ENCODE measurements around the gene SRPRB.

Gene SRPRB

DNA sequence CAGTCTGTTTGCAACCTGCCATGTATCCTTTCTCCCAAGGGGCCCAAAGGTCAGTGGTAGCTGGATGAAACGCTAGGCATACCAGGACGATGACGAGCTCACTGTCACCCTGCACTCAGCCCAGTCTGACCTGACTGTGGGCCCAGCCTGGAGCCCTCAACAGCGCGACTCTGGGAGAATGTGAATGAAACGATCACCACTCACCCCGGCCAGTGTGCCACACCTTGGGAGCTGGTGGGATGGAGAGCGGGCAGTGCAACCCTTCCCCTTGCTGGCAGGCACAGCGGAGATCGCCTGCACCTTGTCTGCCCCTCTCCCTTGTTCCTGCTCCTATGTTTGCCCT lies 27.2 kb downstream of the SRPRB start:
- H3K9ac ChIP-seq: no peak overlapping the region
- no peaks in the 10 kb centered on the region for H3K4me1 ChIP-seq
- H3K4me2 ChIP-seq (ENCODE audit: low read length): no peak overlapping the region
- no peak overlapping the region for H2AFZ ChIP-seq
- no peaks in the 10 kb centered on the region for H3K79me2 ChIP-seq
- no peak overlapping the region for H3K27ac ChIP-seq
- no peaks in the 10 kb centered on the region for H3K27me3 ChIP-seq (ENCODE audit: control insufficient read depth, insufficient read depth, low read length)
- no peaks in the 10 kb centered on the region for H3K9me3 ChIP-seq (ENCODE audit: control insufficient read depth, low read length)
- H3K36me3 ChIP-seq (ENCODE audit: control insufficient read depth, insufficient read depth, low read length): no peaks in the 10 kb centered on the region
- H3K4me3 ChIP-seq (ENCODE audit: low read depth, low read length): no peak overlapping the region
- TF ChIP-seq, protein P1, sequence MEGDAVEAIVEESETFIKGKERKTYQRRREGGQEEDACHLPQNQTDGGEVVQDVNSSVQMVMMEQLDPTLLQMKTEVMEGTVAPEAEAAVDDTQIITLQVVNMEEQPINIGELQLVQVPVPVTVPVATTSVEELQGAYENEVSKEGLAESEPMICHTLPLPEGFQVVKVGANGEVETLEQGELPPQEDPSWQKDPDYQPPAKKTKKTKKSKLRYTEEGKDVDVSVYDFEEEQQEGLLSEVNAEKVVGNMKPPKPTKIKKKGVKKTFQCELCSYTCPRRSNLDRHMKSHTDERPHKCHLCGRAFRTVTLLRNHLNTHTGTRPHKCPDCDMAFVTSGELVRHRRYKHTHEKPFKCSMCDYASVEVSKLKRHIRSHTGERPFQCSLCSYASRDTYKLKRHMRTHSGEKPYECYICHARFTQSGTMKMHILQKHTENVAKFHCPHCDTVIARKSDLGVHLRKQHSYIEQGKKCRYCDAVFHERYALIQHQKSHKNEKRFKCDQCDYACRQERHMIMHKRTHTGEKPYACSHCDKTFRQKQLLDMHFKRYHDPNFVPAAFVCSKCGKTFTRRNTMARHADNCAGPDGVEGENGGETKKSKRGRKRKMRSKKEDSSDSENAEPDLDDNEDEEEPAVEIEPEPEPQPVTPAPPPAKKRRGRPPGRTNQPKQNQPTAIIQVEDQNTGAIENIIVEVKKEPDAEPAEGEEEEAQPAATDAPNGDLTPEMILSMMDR (IDR thresholded peaks at IDR 0.05): no peak

DNA sequence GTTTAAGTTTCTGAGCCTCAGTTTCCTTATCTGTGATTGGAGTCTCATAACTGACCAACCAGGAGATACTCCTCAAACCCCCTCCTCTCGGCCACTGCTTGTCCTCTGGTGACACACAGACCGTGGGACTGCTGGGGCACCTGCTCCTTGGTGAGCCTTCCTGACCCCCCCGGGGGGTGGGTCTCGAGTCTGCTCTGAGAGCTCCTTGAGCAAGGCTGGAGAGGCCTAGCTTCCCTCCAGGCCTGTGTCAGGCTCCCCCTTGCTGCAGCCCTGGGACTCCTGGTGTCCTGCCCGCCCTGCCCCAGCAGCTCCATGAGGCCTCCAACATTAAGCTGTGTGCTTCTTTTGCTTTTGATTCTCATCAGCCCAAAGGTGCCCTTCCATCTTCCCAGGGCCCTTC lies 27.7 kb downstream of the SRPRB start:
- no peaks in the 10 kb centered on the region for H3K27me3 ChIP-seq (ENCODE audit: control insufficient read depth, insufficient read depth, low read length)
- H3K9ac ChIP-seq: no peak overlapping the region
- no peaks in the 10 kb centered on the region for H3K36me3 ChIP-seq (ENCODE audit: control insufficient read depth, insufficient read depth, low read length)

DNA sequence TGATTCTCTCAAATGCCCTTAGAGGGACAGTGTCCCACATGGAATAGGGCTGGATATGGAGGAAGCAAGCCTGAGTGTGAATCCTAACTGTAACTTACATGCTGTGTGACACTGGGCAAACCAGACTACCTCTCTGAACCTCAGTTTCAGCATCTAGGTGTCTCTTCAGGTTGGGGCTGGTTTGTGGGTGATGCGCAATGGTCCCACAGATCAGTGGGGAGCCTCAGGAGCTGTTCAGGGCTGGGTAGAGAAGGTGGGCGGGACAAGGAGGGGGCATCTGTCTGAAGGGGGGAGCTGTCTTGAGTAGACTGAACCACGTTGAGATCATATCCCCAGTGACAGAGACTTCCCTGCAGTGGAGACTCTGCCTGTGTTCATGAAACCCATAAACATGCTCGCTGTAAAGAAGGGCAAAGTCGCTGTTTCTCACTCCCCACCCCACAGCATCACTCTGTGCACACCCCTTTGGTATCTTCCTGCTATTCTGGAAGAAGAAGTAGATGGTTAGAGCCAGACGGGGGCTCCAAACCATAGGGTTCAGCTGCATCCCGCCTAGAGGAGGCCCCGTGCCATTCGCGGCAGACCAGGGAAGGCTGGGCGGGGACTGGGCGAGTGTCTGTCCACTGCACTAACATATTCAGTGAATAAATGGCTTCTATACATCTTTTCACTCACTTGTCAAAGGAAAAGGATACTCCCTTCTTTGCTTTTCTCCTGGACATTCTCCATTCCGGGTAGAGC lies 28.4 kb downstream of the SRPRB start:
- H3K79me2 ChIP-seq: no peaks in the 10 kb centered on the region
- no peaks in the 10 kb centered on the region for H3K27me3 ChIP-seq (ENCODE audit: control insufficient read depth, insufficient read depth, low read length)
- no peaks in the 10 kb centered on the region for H3K4me1 ChIP-seq
- H3K4me3 ChIP-seq (ENCODE audit: low read depth, low read length): no peak overlapping the region
- no peaks in the 10 kb centered on the region for H3K36me3 ChIP-seq (ENCODE audit: control insufficient read depth, insufficient read depth, low read length)
- no peak overlapping the region for H3K27ac ChIP-seq
- H3K4me2 ChIP-seq (ENCODE audit: low read length): no peak overlapping the region
- H3K9ac ChIP-seq: no peak overlapping the region
- H2AFZ ChIP-seq: no peak overlapping the region
- TF ChIP-seq, protein P1 (IDR thresholded peaks at IDR 0.05): no peak
- no peaks in the 10 kb centered on the region for H3K9me3 ChIP-seq (ENCODE audit: control insufficient read depth, low read length)

More for the DNA sequence above, 27.7 kb downstream of the SRPRB start:
- Histone ChIP-seq H3K4me2 (ENCODE audit: low read length) (no peak overlapping the region), H3K79me2 (no peaks in the 10 kb centered on the region), H3K4me1 (no peaks in the 10 kb centered on the region), H2AFZ (no peak overlapping the region), H3K9me3 (ENCODE audit: control insufficient read depth, low read length) (no peaks in the 10 kb centered on the region), H3K27ac (no peak overlapping the region), H3K4me3 (ENCODE audit: low read depth, low read length) (no peak overlapping the region)
- TF ChIP-seq, protein P1 (IDR thresholded peaks at IDR 0.05): no peak

- no peaks in the 10 kb centered on the region for H3K4me1 ChIP-seq
- H3K27me3 ChIP-seq (ENCODE audit: control insufficient read depth, insufficient read depth, low read length): no peaks in the 10 kb centered on the region
- no peak overlapping the region for H3K27ac ChIP-seq
- no peak overlapping the region for H3K4me2 ChIP-seq (ENCODE audit: low read length)
- no peaks in the 10 kb centered on the region for H3K79me2 ChIP-seq
- no peak overlapping the region for H2AFZ ChIP-seq
- TF ChIP-seq, protein P1 (IDR thresholded peaks at IDR 0.05): no peak
- H3K4me3 ChIP-seq (ENCODE audit: low read depth, low read length): no peak overlapping the region
- no peak overlapping the region for H3K9ac ChIP-seq
- H3K36me3 ChIP-seq (ENCODE audit: control insufficient read depth, insufficient read depth, low read length): no peaks in the 10 kb centered on the region
- no peaks in the 10 kb centered on the region for H3K9me3 ChIP-seq (ENCODE audit: control insufficient read depth, low read length)
These were observed 29.2 kb downstream of the SRPRB start for GRCh38 chr3:133834621-133835417.
